Stimulated activated CD4-positive, alpha-beta T cell treated with anti-CD3 and anti-CD28 coated beads, Interleukin-4, amount 100 ng/mL, for 4 hours (primary cell): ENCODE measurements around the gene STARD10.
"Not testable (repeated sequence)": the region's sequence is repeated elsewhere in the genome, so short reads cannot be mapped to it uniquely, and the experiment has no call there.

Experiments used
- DNase-seq, 2 experiments: peaks; one replicate each; pipeline ENCODE4 v3.0.0-alpha.2; 2020

STARD10 gene

GRCh38 chr11:72826191-72826941, 32.5 kb upstream of the STARD10 start:
- no peak for DNase-seq

- DNase-seq = no peak
Observed at GRCh38 chr11:72825661-72826060, 31.8 kb upstream of the STARD10 start.

GRCh38 chr11:72824811-72825505, 31.1 kb upstream of the STARD10 start:
- DNase-seq = no peak

- no peak for DNase-seq
Observed at GRCh38 chr11:72824020-72824419, 30.2 kb upstream of the STARD10 start.

- no peak for DNase-seq
Observed at GRCh38 chr11:72823105-72823804, 29.4 kb upstream of the STARD10 start.

- DNase-seq = peak; percentile 76 to 80
Observed at GRCh38 chr11:72821920-72822799, 28.3 kb upstream of the STARD10 start.

- DNase-seq = no peak
Observed at GRCh38 chr11:72821221-72821919, 27.5 kb upstream of the STARD10 start.

- no peak for DNase-seq
Observed at GRCh38 chr11:72820439-72821139, 26.7 kb upstream of the STARD10 start.

- no peak for DNase-seq
Observed at GRCh38 chr11:72818971-72819370, 25.1 kb upstream of the STARD10 start.

- no peak for DNase-seq
Observed at GRCh38 chr11:72817966-72818365, 24.1 kb upstream of the STARD10 start.

- DNase-seq = no peak
Observed at GRCh38 chr11:72816404-72816990, 22.6 kb upstream of the STARD10 start.

- no peak for DNase-seq
Observed at GRCh38 chr11:72815110-72815618, 21.3 kb upstream of the STARD10 start.

GRCh38 chr11:72814286-72815109, 20.7 kb upstream of the STARD10 start, which contains the start of gene ATG16L2:
Gene ATG16L2, plus strand, starts transcription at chr11:72814411. Its CDS starts 35 bp downstream, at chr11:72814446.
- peak; percentile 84 to 90 for DNase-seq

- DNase-seq = peak in 1 of 2 experiments; percentile 80
Observed at GRCh38 chr11:72813740-72814285, 20.0 kb upstream of the STARD10 start.

- peak; percentile 60 to 64 for DNase-seq
Observed at GRCh38 chr11:72812967-72813739, 19.3 kb upstream of the STARD10 start.

GRCh38 chr11:72812604-72812966, 18.7 kb upstream of the STARD10 start:
- DNase-seq = no peak

GRCh38 chr11:72811686-72812085, 17.8 kb upstream of the STARD10 start:
- DNase-seq = not testable (repeated sequence)

- no peak for DNase-seq
Observed at GRCh38 chr11:72808331-72808798, 14.5 kb upstream of the STARD10 start.
